Body of pancreas (tissue), 4 donors: ENCODE measurements around the gene TEX14.

ENCODE experiments used
- CTCF ChIP-seq, 7 experiments: fragments of 450-650 bp in 4 of 7; fragments of 200-600 bp in 3 of 7; sonication (generic) in 3 of 7; IDR thresholded peaks; one replicate each; pipeline ENCODE4 v1.5.1; 2016 to 2019; ENCODE audit warnings: antibody characterized with exemption in 7 of 7
- POLR2A ChIP-seq, 3 donors: fragments of 450-650 bp; IDR thresholded peaks; one replicate each; pipeline ENCODE4 v1.6.1; 2016; ENCODE audit warnings: antibody characterized with exemption in 3 of 3, mild to moderate bottlenecking in 2 of 3

GRCh38 chr17:58637011-58637570, 54.8 kb downstream of the TEX14 start:
- no peak for TF ChIP-seq CTCF (IDR thresholded peaks at IDR 0.05)
- TF ChIP-seq POLR2A (IDR thresholded peaks at IDR 0.05) = no peak
